Right renal pelvis (tissue), 4 donors: ENCODE results near the gene GPRIN2. TPM values are rescaled to one million over a fixed set of nuclear protein-coding genes. Genes with fewer than 3 reads are reported as not detected.

ENCODE experiments used
- DNase-seq, 4 donors: peaks; one replicate each; pipeline ENCODE4 v3.0.0-alpha.2; 2013; ENCODE audit warnings: low read depth in 4 of 4, low spot score in 3 of 4, missing footprints in 1 of 4
- polyA plus RNA-seq, 4 donors: library from polyadenylated mRNA; unstranded; fragments of 120-200 nt; gene quantifications; one replicate each; pipeline ENCODE4 v1.2.1, GENCODE V29; 2013; ENCODE audit not compliant: insufficient read length in 4 of 4

GPRIN2 gene
- polyA plus RNA-seq, 4 donors: 3.2 to 7.4 (median 4.6) TPM

DNA sequence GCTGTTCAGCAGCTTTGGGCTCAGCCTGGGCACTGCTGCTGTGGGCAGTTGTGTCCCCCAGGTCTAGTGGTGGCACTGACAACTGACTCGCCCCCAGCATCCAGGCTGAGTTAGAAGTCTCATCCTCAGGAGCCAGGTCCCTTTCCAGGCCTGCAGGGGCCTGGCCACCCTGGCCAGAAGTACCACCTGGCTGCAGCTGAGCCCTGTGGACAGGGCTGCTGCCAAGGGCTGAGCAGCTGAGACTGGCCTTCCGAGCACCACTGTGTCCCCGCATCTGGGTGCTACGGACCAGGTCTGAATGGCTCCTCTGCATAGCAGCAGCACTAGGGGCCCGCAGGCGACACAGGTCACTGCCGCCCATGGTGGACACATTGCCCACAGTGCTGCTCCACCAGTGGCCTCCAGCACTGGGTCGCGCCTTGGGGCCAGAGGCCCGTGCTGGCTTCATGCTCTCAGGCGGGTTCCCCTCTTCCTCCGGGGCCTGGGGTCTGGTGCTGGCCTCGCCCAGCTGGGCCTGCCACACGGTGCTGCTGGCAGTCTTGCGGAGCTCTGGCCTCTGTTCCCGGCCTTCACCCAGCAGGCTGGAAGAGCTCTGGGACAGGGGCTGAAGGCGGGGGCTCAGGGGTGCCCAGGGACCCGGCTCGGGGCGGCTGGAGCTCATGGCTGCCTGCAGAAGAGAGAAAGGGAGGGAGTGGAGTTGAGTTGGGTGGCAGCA is 6.2 kb downstream of the GPRIN2 start:
- no peak for DNase-seq

DNA sequence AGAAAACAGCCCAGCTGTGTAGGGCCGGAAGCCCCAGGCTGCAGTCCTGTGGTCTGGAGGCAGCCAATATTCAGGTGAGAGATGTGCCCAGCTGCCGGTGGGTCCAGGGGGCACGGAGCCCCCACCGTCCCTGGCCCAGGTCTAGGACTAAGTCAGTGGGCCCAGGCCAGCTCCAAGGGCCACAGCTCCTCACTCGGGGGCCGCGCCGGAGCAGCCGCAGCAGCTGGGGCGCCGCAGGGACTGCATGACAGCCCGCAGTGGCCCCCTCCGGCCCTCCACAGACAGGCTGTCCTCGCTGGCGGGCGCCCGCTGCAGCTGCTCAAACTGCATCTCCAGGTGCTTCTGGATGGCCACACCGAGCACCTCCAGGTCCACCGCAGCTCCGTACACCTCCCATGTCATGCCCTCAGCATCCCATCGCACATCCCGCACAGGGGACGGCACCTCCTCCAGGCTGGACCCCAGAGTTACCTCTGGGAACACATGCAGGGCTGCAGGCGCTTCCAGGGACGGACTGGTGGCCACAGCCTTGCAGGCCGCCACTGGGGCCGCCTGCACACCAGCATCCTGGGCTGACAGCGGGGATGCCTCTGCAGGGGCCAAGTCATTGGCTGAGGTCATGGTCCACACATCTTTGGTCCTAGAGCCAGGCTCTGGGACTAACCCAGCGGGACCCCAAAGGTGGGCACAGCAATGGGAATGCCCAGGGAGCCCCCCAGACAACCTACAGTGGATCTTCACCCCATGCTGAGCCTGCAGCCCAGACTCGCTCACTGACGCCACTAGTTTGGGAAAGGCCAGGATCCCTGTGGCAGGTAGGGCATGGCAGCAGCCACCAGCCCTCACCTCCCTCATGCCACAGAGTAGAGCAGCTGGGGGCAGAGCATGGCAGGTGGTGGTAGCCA is 7.0 kb downstream of the GPRIN2 start:
- no peak for DNase-seq

DNA sequence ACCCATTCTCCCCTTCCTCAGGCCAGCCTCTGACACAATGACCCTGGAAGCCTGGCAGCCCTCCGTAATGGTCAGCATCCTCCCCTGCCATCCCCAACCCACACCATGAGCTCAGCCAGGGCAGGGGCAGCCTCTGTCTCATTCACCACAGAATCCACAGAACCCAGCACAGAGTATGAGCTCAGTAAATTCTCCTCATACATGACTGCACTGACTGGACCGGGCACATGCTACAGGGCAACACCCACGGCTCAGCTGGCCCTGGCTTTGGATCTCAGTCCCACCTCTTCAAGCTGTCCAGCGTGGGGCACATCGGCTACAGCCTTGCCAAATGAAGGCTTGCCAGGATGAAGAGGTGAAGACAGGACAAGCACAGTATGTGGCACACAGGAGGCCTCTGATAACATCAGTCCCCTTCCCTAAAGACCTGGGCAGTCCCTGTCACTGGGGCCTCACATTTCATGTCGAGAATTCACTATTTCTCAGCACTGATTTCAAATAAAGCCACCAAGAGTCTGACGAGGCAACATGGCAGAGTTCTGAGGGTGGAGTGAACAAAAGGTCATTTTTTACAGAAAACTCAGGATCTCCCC is 7.9 kb downstream of the GPRIN2 start:
- no peak for DNase-seq

DNA sequence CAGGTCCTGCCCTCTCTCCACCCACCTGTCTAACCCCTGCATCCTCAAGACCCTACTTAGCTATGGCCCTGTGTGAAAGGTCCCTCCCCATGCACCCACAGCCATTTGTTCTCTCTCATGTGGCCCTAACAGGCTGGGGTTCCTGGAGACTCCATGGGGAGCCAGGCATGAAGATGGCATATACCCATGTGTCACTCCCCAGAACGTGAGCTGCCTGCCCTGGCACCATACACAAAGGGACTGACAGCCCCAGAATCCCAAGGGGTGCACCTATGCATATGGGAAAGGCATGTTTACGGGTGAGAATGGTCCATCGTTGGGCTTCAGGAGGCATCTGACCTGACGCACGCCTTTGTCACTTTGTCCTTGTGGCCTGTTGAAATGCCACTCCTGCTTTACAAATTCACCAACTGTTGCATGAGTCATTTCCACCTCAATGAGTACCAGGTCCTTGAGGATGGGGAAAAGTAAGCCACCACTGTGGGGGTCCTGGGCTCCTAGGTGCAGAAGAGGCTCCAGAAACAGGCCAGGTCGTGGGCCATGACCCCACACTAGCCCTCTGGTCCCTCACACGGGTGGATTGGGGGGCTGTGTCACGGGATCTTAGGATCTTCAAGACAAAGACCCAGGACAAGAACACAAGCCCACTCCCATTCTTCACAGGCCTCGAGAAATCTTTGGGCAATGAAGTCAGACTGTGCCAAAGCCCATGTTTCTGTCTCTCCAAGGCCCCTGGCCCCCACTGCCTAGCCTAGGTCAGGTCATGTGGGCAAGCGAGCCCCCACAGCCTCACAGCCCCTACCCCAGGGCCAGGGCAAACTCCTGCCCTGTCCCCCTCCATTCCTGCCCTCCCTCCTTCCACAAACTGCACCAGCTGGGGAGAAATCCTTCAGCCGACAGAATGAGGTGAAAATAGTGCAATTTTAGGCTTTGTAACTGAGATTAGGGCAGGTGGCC is 8.6 kb downstream of the GPRIN2 start:
- DNase-seq: no peak

DNA sequence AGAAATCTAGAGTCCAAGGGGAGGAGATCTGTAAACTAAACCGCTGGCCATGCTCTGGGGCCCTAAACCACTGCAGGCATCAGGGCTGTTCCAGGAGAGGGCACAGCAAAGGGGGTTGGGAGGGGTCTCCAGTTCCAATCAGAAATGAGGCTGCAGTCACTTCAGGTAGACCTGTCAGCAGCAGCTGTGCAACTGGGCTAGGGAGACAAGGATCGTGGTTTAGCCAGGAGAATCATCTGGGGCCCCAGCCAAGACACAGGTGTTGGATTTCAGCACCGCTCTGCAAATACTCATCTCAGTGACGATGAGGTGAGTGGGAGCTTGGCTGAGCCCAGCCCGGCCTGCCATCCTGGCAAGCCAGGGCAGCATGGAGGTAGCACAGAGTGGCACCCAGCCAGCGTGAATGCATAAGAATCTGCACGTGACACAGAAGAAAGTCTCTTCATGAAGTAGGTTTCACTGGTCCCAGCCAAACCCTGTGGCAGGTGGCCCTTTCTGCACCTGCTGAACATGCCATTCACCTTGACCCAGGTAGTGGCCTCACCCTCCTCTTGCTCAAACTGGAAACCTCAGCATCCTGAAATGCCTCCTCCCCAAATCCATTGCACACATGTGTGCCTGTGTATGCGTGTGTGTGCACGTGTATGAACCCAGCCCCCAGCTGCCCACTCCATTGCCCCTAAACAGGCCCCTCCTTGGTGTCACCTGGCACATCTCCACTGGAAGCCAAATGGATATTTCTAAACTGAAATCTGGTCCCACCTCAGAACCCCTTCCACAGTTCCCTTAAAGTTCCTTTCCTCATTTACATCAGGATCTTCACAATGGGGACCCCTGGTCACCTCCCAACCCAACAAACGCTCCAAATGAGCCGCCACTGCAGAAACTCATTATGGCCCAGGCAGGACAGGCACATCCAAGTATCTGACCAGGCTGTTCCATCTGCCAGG is 9.6 kb downstream of the GPRIN2 start:
- no peak for DNase-seq

DNA sequence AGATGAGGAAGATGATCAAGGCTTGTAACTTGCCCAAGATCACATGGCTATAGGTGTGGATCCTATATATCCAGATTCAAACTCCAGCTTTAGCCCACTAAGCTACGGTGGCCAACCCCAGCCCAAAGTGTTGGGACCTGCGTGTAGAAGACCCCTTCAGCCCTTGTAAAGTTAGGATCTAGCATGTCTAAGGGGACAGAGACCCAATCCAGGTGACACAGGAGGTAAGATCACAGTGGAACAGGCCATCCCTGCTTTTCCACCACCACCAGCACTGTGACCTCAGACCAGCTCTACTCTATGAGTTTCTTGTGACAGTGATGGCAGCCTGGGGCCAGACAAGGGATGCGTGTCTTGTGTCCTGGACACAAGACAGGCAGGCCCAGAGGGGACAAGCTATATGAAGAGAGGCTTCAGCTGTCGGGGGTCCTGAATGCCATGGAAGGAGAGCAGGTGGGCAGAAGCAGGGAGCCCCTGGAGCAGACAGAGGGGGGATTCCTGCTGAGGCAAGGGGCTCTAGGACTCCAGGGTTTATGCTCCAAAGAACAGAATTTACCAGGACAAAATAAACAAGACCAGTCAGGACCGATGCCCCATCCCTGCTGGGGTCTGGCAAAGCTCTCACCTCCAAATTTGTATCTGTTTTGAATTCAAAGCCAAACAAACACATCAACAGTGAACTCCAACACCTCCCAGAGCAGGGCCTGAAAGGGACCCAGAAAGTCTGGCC is 10.4 kb downstream of the GPRIN2 start:
- no peak for DNase-seq

DNA sequence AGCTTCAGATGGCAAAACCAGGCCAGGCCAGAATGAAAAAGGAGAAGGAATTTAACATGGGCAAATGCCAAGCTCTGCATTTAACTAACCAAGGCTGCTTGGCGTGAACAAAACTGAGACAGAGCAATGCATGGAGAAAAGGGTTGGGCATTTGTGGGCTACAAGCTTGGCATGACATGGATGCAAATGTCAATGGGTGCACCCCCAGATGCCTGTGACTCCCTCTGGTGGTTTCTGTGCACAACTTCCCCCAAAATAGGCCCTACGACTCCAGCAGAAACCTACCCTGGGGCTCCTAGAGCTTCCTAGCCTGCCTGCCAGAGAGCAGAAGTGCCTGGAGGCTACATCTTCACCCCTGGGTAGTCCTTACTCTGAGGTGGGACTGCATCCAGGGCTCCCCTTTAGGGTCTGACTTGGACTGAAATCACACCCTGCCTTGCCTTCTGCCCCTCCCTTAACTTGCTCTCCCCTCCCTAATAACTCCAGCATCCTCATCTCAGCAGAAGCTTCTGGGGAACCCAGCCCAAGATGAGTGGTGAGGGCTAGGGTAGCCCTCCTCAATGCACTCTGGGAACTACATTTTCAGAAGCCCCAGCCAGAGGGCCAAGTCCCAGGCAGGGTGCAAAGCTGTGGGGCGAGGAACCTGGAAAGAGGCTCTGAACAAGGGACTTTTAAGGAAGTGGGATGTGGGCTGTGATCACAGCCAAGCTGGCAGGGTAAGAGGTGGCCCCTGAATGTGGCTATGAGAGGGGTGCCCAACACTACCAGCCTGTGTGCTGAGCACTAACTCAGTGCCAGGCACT is 11.3 kb downstream of the GPRIN2 start:
- DNase-seq: no peak

DNA sequence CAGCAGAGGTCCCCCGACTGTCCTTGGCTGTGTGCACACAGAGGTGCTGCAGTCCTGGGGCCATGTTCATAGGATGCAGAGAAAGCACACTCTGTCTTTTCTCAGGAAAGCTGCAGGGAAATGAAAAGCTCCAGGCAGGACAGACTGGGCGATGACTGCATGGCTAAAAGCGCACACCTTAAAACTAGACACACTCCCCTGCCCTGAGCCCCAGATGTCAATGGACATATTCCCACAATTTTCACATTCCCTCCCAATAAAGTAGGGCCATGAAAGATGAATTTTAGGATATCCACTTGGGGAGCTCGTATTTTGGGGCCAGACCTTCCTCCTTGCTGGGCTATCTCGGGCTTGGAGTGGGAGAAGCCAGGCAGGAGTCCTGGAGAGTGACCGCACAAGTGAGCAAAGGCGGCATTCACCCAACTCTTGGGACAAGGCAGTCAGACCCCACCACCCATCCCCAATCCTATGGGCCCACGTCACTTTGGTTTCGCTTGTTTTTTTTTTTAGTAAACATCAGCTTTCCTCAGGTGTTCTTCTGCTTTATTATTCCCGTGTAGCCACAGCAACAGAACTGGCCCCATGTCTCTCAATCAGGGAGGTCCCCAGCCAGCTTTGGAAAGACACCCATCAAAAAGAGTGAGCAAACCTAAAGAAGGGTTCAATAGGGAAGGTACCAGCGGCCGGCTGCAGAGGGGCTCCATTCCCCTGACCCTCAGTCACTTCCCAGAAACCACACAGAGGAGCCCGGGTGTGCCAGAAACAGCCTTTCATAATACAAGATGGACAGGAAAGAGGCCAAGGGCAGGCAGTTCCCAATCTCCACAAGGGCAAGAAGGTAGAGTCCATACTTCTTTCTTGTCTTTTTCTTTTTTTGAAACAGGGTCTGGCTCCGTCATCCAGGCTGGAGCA is 12.7 kb downstream of the GPRIN2 start:
- DNase-seq: no peak

DNA sequence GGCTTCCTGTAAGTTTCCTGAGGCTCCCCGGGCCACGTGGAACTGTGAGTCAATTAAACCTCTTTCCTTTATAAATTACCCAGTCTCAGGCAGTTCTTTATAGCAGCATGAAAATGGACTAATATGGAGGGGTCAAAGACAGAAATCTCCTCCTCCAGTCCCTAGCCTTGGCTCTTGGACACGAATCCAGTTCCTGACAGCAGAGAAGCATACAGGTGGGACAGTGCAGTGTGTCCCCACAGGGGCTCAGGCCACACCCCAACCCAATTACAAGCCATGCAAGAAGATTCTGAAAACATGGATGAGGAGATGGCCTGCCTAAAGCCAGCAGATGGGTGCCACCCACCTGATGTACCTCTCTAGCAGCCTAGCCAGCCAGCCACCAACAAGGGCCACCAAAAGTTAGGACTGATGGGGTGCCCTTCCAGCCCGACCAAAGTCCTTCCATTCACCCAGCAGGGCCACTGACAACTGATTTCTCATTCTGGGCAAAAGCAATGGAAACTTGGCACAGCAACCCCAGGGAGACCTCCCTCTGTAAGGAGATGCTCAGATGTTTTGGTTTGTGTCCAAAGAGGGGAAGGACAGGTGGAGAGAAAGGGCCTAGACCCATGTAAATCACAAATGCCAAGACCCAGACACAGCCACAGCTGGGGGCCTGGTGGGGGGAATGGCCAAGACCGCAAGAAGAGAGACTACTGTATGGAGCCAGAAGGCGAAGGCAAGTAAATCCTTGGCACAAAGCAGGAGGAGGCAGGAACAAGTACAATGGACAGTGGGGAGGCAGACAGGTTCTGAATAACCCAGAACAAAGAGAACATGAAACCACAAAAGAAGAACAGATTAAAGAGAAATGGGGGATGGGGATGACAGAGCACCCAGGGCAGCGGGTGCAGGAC is 13.6 kb downstream of the GPRIN2 start:
- DNase-seq: no peak

DNA sequence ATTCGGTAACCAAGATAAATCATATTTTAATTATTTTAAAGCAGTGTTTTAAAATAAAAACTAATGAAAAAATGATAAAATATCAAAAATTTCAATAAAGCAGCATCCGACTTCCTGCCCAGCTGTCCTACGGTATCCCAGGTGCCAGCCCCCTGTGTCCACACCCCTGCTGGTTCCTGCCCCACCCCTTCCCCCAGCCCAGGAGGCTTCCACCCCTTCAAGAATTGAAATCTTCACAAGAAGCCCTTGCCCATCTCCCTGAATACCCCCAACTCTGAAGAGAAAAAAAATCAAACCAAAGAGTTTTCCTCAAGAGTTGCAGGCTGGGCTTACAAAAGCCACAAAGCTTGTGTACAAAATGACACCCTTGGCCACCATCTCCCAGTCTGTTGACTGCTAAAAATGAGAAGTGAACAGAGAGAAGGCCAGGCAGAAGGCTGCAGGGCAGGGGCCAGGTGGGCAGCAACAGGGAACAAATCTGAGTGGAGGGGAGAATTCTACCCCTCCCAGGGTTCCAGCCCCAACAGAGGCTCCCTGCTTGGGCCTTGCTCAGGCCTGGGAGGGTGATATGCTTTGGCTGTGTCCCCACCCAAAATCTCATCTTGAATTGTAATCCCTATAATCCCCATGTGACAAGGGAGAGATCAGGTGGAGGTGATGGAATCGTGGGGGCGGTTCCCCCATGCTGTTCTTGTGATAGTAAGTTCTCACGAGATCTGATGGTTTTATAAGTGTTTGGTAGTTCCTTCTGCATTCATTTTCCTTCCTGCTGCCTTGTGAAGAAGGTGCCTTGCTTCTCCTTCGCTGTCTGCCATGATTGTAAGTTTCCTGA is 14.5 kb downstream of the GPRIN2 start:
- no peak for DNase-seq

DNA sequence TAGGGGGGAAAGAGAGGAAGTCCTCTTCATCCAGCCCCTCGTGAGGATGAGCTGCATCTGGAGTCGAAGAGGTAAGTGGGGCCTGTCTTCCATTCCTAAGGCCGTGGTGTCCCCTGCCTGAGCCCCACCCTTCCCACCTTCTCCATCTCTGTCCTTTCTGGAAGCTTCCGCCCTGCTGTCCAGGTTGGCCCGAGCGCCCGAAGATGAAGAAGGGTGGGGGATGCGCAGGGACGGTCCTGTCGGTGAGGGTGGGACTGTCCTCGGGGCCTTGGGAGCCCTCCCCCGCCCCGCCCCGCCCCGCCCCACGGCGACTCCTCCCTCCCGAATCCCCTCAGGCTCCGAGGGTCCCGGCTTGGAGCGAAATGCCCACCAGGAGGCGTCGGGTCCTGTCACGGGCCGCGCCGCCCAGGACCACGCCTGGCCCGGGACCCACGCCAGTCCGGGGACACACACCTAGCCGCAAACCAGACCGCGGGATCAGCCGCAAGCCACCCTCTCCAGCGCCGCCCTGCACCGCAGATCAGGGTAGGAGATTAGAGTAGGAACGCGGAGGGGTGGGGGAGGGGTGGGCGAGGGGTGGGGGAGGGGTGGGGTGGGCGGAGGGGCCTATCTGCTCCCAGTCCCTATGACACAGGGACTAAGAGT is 15.3 kb downstream of the GPRIN2 start:
- DNase-seq: no peak

DNA sequence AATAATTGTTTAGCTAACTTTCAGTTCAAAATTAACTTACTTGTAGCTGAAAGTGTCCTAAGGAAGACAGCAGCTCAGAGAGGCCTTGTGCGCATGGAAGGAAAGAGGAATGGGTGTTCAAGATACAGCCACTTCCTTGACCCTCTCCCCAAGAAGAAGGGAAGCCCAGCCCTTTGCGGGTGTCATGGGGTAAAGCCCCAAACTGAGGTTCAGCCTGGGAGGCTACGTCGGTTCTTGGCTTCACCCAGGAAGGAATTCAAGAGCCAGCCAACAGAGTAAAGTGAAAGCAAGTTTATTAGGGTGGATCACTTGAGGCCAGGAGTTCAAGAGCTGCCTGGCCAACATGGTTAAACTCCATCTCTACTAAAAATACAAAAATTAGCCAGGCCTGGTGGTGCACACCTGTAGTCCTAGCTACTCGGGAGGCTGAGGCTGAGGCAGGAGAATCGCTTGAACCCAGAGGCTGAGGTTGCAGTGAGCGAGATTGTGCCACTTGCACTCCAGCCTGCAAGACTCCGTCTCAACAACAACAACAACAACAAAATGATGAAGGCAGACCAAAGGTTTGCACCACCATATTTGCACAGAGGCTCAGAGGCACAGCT is 15.9 kb downstream of the GPRIN2 start:
- no peak for DNase-seq

DNA sequence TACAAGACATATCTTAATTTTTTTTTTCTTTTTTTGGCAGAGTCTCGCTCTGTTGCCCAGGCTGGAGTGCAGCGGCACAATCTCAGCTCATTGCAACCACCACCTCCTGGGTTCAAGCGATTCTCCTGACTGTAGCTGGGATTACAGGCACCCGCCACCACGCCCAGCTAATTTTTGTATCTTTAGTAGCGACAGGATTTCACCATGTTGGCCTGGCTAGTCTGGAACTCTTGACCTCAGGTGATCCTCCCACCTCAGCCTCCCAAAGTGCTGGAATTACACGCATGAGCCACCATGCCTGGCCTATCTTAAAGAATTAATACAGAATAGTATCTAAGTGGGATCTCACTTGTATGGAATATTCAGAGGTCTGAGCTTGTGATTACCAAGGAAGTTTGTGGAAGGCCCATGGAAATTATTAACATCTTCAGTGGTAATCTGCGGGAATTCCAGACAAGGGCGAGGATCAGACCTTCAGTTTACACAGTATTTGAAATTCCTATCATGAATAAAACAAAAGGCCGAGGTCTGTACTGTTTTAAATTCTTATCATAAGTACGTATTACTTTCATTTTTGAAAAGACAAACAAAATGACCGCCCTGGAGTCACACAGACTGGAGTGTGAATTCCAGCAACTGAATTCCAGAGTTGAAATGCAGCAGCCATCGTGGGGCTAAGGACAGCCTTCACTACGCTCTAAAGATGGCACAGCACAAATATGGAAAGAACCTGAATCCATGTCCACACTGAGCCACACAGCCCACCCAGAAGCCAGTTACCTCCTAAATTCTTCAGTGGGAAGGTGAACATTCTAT is 16.7 kb downstream of the GPRIN2 start:
- DNase-seq: no peak
